HG02763 (cell line): ENCODE measurements around the gene TACC2.
"Not testable (repeated sequence)": the region's sequence is repeated elsewhere in the genome, so short reads cannot be mapped to it uniquely, and the experiment has no call there.

Experiments used
- ATAC-seq: cut with Tn5 transposase; IDR thresholded peaks from one replicate; pipeline ENCODE4 v1.9.1; 2021; ENCODE audit warnings: mild to moderate bottlenecking, moderate library complexity; ENCODE audit not compliant: unreplicated experiment

The TACC2 gene

GRCh38 chr10:122055252-122055651 lies 66.3 kb downstream of the TACC2 start:
- no peak for ATAC-seq

DNA sequence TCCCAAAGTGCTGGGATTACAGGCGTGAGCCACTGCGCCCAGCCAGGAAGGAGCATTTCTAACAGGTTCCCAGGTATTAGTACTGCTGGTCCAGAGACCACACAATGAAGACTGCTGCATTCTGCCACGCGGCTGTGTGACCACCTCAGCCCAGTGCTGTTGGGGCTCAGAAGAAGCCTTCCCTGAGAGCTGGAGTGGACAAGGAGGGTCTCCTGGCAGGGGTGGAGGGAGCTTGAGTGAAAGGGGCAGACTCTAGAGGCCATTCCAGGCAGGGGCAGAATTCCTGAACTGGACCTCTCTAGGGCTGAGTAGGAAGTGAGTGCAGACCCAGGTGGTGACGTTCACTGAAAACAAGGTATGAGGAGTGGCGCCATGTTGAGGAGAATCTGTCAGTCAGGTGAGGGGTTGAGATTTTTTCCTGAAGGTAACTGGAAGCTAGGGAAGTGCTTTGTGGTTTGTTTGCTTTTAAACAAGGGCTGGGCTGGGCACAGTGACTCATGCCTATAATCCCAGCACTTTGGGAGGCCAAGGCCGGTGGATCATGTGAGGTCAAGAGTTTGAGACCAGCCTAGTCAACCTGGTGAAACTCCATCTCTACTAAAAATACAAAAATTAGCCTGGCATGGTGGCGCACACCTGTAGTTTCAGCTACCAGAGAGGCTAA lies 67.6 kb downstream of the TACC2 start:
- ATAC-seq = no peak

DNA sequence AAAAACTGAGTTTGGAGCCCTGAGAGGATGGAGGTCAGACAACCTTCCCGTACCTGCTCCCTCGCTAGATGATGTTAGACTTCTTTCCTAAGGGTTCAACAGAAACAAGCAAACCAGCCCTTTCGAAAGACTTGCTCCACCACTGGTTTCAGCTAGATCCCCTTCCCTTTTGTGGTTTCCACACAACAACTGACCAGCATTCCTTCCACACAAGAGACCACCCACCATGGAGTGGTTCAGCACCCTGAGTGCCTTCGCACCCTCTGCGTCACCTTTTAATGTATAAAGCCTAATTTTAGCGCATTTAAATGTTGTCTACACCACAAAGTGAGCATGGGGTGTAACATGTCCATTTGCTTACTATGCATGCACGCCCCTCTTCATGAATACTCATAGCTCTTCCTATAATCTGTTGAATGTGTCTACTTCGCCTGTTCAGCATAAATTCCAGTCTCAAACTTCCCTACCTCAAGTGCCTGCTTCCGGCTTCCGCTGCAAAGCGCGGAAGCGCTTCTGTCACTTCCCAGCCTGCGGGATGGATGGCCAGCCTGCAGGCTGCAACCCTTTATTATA lies 69.0 kb downstream of the TACC2 start:
- no peak for ATAC-seq

DNA sequence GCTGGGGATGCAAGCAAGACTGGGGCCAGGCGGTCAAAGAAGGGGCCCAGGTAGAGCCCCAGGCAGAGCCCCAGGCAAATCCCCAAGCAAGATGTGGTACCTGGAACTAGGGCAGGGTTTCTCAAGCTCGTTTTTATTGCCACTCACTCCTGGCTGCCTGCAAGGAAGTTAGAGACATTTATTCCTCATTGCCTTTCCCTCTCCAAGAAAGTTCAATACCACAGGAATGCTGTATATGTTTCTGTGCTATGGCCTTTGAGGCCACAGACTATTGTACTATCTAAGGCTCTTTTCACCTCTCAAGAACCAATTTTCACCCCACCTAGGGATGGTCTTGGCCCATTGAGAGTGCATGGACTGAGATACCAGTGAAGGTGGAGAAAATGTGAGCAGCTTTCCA lies 71.3 kb downstream of the TACC2 start:
- no peak for ATAC-seq

DNA sequence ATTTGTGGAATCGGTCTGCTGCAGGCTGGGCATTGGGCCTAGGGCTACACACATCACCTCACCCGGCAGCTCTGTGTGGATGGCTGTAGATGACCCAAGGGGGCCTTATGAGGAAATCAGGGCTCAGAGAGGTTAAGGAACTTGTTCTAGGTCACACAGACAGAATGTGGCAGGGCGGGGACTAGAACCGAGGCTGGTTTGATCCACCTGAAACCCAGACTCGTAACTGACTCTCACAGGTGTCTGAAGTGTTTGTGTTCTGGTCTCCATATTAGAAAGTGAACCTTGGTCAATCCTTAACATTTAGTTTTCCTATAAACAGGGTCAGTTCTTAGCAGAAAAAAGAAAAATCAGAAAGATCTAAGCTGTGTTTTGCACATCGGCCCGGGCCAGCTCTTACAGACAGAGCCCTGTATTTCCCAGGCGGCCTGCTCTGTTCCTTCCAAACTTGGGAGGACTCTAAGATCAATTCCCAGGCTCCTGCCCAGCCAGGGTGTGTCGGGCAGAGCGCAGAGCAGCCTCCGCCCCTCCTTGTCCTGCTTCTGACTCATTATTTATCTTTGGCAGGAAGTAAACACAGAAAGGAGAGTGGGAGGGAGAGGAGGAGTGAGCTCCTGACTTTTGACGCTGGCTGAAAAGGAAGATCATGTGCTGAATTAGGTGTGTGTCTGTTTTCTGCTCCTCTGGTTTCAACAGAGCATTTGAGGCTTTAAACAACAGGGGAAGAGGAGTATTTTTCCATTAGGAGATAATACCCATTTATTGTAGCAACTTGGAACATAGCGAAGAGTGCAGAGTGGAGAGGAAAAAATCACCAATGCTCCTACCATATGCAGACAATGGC lies 74.1 kb downstream of the TACC2 start:
- no peak for ATAC-seq

GRCh38 chr10:122066337-122066939 lies 77.5 kb downstream of the TACC2 start:
- ATAC-seq = not testable (repeated sequence)

- ATAC-seq = no peak
These were observed 79.9 kb downstream of the TACC2 start for GRCh38 chr10:122068844-122069243.

- no peak for ATAC-seq
These were observed 83.5 kb downstream of the TACC2 start for GRCh38 chr10:122072491-122072890.

DNA sequence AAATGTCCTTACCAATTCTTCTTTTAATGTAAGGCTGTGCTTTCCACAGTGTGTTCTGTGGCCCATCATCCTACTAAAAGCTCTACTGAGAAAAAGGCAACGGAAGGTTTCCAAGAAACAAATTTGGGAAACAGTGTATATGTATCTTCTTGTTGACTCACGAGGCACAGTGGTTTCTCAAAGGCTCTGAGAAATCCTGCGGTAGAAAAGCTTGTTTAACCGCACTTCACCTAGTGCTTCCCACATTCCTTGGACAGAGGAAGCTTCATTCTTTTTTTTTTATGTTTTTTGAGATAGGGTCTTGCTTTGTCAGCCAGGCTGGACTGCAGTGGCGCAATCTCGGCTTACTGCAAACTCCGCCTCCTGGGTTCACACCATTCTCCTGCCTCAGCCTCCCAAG lies 84.5 kb downstream of the TACC2 start:
- ATAC-seq = no peak

DNA sequence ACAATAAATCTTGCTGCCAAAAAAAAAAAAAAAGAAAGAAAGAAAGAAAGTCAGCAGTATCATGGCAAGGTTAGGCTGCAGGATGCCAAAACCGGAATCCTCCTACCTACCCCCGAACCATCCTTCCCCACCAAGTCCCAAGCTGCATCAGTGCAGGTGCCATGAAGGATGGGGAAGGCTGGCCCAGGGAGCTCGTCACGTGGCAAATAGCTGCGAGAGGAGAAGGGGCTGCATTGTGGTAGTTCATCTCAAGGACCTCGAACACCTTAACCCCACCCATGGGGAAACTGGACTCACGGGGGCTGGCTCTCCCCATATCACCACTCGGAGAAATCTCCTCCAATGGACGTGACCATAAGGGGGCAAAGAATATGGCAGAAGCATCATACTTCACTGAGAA lies 86.2 kb downstream of the TACC2 start:
- no peak for ATAC-seq

GRCh38 chr10:122075876-122076275 lies 86.9 kb downstream of the TACC2 start:
- not testable (repeated sequence) for ATAC-seq

GRCh38 chr10:122077311-122077875 lies 88.4 kb downstream of the TACC2 start:
- no peak for ATAC-seq

- no peak for ATAC-seq
These were observed 89.4 kb downstream of the TACC2 start for GRCh38 chr10:122078326-122078725.

DNA sequence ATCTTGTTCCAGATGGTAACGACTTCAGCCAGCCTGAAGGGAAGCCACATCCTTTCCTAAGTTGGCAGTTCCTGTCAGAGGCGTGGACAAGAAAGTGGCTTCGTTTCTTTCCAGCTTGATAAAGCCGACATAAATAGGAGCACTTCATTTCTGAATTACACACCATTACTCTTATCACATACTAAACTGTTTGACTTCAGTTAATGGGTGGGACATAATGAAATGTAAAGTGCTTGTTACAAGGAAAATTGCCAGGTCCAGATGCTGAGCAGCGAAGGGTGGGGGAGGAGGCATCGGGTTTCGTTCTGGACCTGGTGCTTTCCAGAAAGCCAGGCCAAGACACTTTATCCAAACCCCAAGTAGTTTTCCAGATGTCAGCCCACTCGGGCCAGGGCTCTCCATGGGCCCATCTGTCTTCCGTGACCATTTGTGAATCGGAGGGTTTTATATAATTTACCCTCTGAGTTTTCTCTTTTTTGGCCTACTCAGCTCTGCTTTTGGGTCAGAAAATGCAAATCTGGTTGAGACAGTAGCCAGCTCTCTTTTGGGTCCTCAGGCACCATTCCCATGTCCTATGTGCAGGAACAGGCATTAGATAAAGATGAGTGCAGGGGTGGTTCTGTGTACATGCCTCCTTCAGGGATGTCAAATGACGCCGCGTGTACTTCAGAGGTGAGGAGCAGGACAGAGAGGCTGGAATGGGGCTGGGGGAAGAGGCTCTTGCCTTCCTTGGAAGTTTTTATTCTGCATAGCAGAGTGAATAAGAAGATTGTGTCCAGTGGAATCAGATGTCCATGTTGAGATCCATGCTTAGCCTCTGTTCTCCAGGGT lies 90.2 kb downstream of the TACC2 start:
- ATAC-seq = no peak

DNA sequence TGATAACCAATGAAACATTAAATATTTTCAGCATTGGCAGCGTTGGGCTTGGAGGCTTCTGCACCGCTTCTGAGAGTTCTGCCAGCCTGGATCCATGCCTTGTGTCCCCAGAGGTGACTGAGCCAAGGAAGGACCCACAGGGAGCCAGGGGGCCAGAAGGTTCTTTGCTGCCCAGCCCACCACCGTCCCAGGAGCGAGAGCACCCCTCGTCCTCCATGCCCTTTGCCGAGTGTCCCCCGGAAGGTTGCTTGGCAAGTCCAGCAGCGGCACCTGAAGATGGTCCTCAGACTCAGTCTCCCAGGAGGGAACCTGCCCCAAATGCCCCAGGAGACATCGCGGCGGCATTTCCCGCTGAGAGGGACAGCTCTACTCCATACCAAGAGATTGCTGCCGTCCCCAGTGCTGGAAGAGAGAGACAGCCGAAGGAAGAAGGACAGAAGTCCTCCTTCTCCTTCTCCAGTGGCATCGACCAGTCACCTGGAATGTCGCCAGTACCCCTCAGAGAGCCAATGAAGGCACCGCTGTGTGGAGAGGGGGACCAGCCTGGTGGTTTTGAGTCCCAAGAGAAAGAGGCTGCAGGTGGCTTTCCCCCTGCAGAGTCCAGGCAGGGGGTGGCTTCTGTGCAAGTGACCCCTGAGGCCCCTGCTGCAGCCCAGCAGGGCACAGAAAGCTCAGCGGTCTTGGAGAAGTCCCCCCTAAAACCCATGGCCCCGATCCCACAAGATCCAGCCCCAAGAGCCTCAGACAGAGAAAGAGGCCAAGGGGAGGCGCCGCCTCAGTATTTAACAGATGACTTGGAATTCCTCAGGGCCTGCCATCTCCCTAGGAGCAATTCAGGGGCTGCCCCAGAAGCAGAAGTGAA lies 93.9 kb downstream of the TACC2 start:
- no peak for ATAC-seq

DNA sequence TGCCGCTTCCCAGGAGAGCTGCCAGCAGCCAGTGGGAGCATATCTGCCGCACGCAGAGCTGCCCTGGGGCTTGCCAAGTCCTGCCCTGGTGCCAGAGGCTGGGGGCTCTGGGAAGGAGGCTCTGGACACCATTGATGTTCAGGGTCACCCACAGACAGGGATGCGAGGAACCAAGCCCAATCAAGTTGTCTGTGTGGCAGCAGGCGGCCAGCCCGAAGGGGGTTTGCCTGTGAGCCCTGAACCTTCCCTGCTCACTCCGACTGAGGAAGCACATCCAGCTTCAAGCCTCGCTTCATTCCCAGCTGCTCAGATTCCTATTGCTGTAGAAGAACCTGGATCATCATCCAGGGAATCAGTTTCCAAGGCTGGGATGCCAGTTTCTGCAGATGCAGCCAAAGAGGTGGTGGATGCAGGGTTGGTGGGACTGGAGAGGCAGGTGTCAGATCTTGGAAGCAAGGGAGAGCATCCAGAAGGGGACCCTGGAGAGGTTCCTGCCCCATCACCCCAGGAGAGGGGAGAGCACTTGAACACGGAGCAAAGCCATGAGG lies 94.6 kb downstream of the TACC2 start:
- no peak for ATAC-seq

DNA sequence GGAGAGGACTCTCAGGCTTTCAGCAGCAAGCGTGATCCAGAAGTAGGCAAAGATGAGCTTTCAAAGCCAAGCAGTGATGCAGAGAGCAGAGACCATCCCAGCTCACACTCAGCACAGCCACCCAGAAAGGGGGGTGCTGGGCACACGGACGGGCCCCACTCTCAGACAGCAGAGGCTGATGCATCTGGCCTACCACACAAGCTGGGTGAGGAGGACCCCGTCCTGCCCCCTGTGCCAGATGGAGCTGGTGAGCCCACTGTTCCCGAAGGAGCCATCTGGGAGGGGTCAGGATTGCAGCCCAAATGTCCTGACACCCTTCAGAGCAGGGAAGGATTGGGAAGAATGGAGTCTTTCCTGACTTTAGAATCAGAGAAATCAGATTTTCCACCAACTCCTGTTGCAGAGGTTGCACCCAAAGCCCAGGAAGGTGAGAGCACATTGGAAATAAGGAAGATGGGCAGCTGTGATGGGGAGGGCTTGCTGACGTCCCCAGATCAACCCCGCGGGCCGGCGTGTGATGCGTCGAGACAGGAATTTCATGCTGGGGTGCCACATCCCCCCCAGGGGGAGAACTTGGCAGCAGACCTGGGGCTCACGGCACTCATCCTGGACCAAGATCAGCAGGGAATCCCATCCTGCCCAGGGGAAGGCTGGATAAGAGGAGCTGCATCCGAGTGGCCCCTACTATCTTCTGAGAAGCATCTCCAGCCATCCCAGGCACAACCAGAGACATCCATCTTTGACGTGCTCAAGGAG lies 95.5 kb downstream of the TACC2 start:
- ATAC-seq = no peak

- ATAC-seq = no peak
These were observed 96.5 kb downstream of the TACC2 start for GRCh38 chr10:122085423-122085911.
